Measurements from ENCODE around the gene CAMK1D.
"Not testable (repeated sequence)": the region's sequence is repeated elsewhere in the genome, so short reads cannot be mapped to it uniquely, and the experiment has no call there.

DNA sequence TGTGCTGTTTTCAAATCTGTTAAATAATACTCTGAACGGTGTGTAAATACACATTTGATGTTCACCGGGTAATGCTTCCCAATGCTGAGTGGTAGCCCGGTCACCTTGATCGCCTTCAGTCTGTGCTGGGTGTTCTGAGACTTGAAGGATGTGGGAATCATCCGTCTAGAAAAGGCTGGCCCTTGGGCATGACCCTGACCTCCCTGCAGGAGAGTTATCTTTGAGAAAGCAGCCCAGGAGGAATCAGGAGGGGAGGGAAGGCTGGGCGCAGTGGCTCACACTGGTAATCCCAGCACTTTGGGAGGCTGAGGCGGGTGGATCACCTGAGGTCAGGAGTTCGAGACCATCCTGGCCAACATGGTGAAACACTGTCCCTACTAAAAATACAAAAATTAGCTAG, 85.3 kb downstream of the CAMK1D start:
- not testable (repeated sequence) for TF ChIP-seq RARB (CRISPR knock-in tag; IDR thresholded peaks at IDR 0.05)
- TF ChIP-seq, protein P1, sequence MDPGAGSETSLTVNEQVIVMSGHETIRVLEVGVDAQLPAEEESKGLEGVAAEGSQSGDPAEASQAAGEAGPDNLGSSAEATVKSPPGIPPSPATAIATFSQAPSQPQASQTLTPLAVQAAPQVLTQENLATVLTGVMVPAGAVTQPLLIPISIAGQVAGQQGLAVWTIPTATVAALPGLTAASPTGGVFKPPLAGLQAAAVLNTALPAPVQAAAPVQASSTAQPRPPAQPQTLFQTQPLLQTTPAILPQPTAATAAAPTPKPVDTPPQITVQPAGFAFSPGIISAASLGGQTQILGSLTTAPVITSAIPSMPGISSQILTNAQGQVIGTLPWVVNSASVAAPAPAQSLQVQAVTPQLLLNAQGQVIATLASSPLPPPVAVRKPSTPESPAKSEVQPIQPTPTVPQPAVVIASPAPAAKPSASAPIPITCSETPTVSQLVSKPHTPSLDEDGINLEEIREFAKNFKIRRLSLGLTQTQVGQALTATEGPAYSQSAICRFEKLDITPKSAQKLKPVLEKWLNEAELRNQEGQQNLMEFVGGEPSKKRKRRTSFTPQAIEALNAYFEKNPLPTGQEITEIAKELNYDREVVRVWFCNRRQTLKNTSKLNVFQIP (CRISPR knock-in tag; IDR thresholded peaks at IDR 0.05; ENCODE audit: borderline replicate concordance, low read depth) = not testable (repeated sequence)

Data from SK-N-SH treated with all-trans-retinoic acid at 6 μM for 48 hours (cell line).